Activated naive CD4-positive, alpha-beta T cell treated with anti-CD3 and anti-CD28 coated beads for 36 hours (primary cell): ENCODE data around the gene TMEM179B. TPM values are rescaled to one million over a fixed set of nuclear protein-coding genes. Genes with fewer than 3 reads are reported as not detected.
"Not testable (repeated sequence)": the region's sequence is repeated elsewhere in the genome, so short reads cannot be mapped to it uniquely, and the experiment has no call there.

Experiments used
- CTCF ChIA-PET: fragments of 350-600 bp; sonication (Branson Sonifier 250); formaldehyde crosslinking; loops from one replicate; lab custom pipeline; 2021; ENCODE audit warnings: antibody characterized with exemption; lab: Charles Lee
- DNase-seq: peaks from one replicate; pipeline ENCODE4 v3.0.0-alpha.2; 2020
- H3K27ac Mint-ChIP-seq: one replicate; pipeline ENCODE4 v1.8.0; 2021; ENCODE audit warnings: mild to moderate bottlenecking, mixed read lengths
- H3K27me3 Mint-ChIP-seq: one replicate; pipeline ENCODE4 v1.8.0; 2021; ENCODE audit warnings: low read depth, mixed read lengths
- H3K36me3 Mint-ChIP-seq: one replicate; pipeline ENCODE4 v1.8.0; 2021; ENCODE audit warnings: low read depth, mixed read lengths
- H3K4me1 Mint-ChIP-seq: one replicate; pipeline ENCODE4 v1.8.0; 2021; ENCODE audit warnings: low read depth, mixed read lengths
- H3K4me3 Mint-ChIP-seq: one replicate; pipeline ENCODE4 v1.8.0; 2021; ENCODE audit warnings: mild to moderate bottlenecking, moderate library complexity, mixed read lengths
- H3K9me3 Mint-ChIP-seq: one replicate; pipeline ENCODE4 v1.8.0; 2021; ENCODE audit warnings: mixed read lengths
- intact Hi-C: fragments of 100-400 bp; cut with micrococcal nuclease; formaldehyde crosslinking; loops from one replicate; pipeline ENCODE4 v1.15.1; 2023
- total RNA-seq, 2 experiments: library from RNA; stranded (reverse); gene quantifications; one replicate each; pipeline ENCODE4 v1.2.3, GENCODE V29; 2021

TMEM179B gene
- total RNA-seq, 2 experiments from 2014 or later: 13.9 to 15.2 TPM

GRCh38 chr11:62816557-62816956 is 29.4 kb downstream of the TMEM179B start:
- intact Hi-C loops: no loop called here
- peaks cover 2% of the 10 kb centered on the region for H3K4me1 Mint-ChIP-seq
- no peaks in the 10 kb centered on the region for H3K9me3 Mint-ChIP-seq
- no peak overlapping the region for H3K4me3 Mint-ChIP-seq
- no peak overlapping the region for H3K27ac Mint-ChIP-seq
- peaks cover 11% of the 10 kb centered on the region for H3K36me3 Mint-ChIP-seq
- no peaks in the 10 kb centered on the region for H3K27me3 Mint-ChIP-seq
- CTCF ChIA-PET: interaction anchor here (0.9 to 1.7 kb wide), 3 partner anchors 69 to 137 kb away, joined by 4 read pairs; no protein-coding TSS in a partner anchor
- no peak for DNase-seq

GRCh38 chr11:62817129-62817528 is 29.9 kb downstream of the TMEM179B start:
- CTCF ChIA-PET: interaction anchor here (0.9 to 1.7 kb wide), 2 partner anchors 123 to 137 kb away, joined by 4 read pairs; no protein-coding TSS in a partner anchor
- H3K9me3 Mint-ChIP-seq: no peaks in the 10 kb centered on the region
- no peak for DNase-seq
- no peak overlapping the region for H3K27ac Mint-ChIP-seq
- H3K4me3 Mint-ChIP-seq: no peak overlapping the region
- intact Hi-C loops: no loop called here
- peaks cover 11% of the 10 kb centered on the region for H3K36me3 Mint-ChIP-seq
- H3K27me3 Mint-ChIP-seq: no peaks in the 10 kb centered on the region
- H3K4me1 Mint-ChIP-seq: peaks cover 2% of the 10 kb centered on the region

- CTCF ChIA-PET: interaction anchor here (0.6 to 1.7 kb wide), 4 partner anchors 13 to 37 kb away, joined by 3 to 5 read pairs (median 3); no protein-coding TSS in a partner anchor
- H3K27me3 Mint-ChIP-seq: no peaks in the 10 kb centered on the region
- H3K36me3 Mint-ChIP-seq: peaks cover 21% of the 10 kb centered on the region
- H3K27ac Mint-ChIP-seq: no peak overlapping the region
- intact Hi-C loops: no loop called here
- H3K9me3 Mint-ChIP-seq: no peaks in the 10 kb centered on the region
- peaks cover 2% of the 10 kb centered on the region for H3K4me1 Mint-ChIP-seq
- no peak overlapping the region for H3K4me3 Mint-ChIP-seq
- DNase-seq: no peak
These were observed 36.5 kb downstream of the TMEM179B start for GRCh38 chr11:62823677-62824076.

GRCh38 chr11:62828130-62828529 is 40.9 kb downstream of the TMEM179B start:
- DNase-seq, H3K4me3 Mint-ChIP-seq, H3K9me3 Mint-ChIP-seq, H3K27ac Mint-ChIP-seq, intact Hi-C loops, H3K27me3 Mint-ChIP-seq: not testable (repeated sequence)
- CTCF ChIA-PET: interaction anchor here (1.0 to 1.9 kb wide), 4 partner anchors 12 to 101 kb away, joined by 3 to 9 read pairs (median 4); partner anchors contain the start of genes HNRNPUL2 and TMEM179B
- H3K36me3 Mint-ChIP-seq: peaks cover 15% of the 10 kb centered on the region
- peaks cover 19% of the 10 kb centered on the region for H3K4me1 Mint-ChIP-seq

- H3K27ac Mint-ChIP-seq: peak overlapping the region; percentile 100
- peaks cover 40% of the 10 kb centered on the region for H3K4me1 Mint-ChIP-seq
- intact Hi-C loops: loop anchor here (1.0 kb wide), 4 partner anchors 8 to 104 kb away; partner anchors contain the start of genes HNRNPUL2, TMEM179B, TMEM223 and WDR74
- H3K9me3 Mint-ChIP-seq: no peaks in the 10 kb centered on the region
- CTCF ChIA-PET: interaction anchor here (0.6 to 1.8 kb wide), 3 partner anchors 37 to 45 kb away, joined by 3 to 12 read pairs (median 5); no protein-coding TSS in a partner anchor
- peak; percentile 23 for DNase-seq
- H3K36me3 Mint-ChIP-seq: peaks cover 19% of the 10 kb centered on the region
- peak overlapping the region; percentile 99 for H3K4me3 Mint-ChIP-seq
- no peaks in the 10 kb centered on the region for H3K27me3 Mint-ChIP-seq
These were observed 43.8 kb downstream of the TMEM179B start for GRCh38 chr11:62830904-62831519.

GRCh38 chr11:62831520-62832335 is 44.5 kb downstream of the TMEM179B start, which contains the start of gene STX5:
STX5 (minus strand) TSS chr11:62832051; CDS start chr11:62831243, 808 bp downstream.
- H3K36me3 Mint-ChIP-seq: peaks cover 23% of the 10 kb centered on the region
- intact Hi-C loops: loop anchor here (1.0 kb wide), 6 partner anchors 8 to 104 kb away; partner anchors contain the start of genes HNRNPUL2, NXF1, TMEM179B and TMEM223
- no peaks in the 10 kb centered on the region for H3K9me3 Mint-ChIP-seq
- CTCF ChIA-PET: interaction anchor here (0.6 to 1.8 kb wide), 5 partner anchors 10 to 177 kb away, joined by 3 to 12 read pairs (median 3); no protein-coding TSS in a partner anchor
- peak within 1 kb of the TSS; percentile 100 for H3K27ac Mint-ChIP-seq
- peaks cover 47% of the 10 kb centered on the region for H3K4me1 Mint-ChIP-seq
- H3K27me3 Mint-ChIP-seq: no peaks in the 10 kb centered on the region
- peak; percentile 100 for DNase-seq
- H3K4me3 Mint-ChIP-seq: peak within 1 kb of the TSS; percentile 99

GRCh38 chr11:62832336-62833234 is 45.4 kb downstream of the TMEM179B start, which contains the start of gene TEX54:
TEX54 (minus strand) TSS chr11:62832841.
- H3K36me3 Mint-ChIP-seq: peaks cover 28% of the 10 kb centered on the region
- H3K27me3 Mint-ChIP-seq: no peaks in the 10 kb centered on the region
- CTCF ChIA-PET: interaction anchor here (0.8 to 1.8 kb wide), 3 partner anchors 9 to 46 kb away, joined by 3 to 12 read pairs (median 3); no protein-coding TSS in a partner anchor
- H3K4me3 Mint-ChIP-seq: peak within 1 kb of the TSS; percentile 99
- H3K4me1 Mint-ChIP-seq: peaks cover 51% of the 10 kb centered on the region
- intact Hi-C loops: loop anchor here (1.0 kb wide), 2 partner anchors 27 to 49 kb away; partner anchors contain the start of gene NXF1
- no peak for DNase-seq
- peak within 1 kb of the TSS; percentile 100 for H3K27ac Mint-ChIP-seq
- no peaks in the 10 kb centered on the region for H3K9me3 Mint-ChIP-seq

GRCh38 chr11:62835336-62835735 is 48.1 kb downstream of the TMEM179B start:
- H3K36me3 Mint-ChIP-seq: peaks cover 37% of the 10 kb centered on the region
- no peak overlapping the region for H3K4me3 Mint-ChIP-seq
- CTCF ChIA-PET: interaction anchor here (0.6 to 3.3 kb wide), 2 partner anchors 49 to 567 kb away, joined by 4 to 15 read pairs; partner anchors contain the start of gene TMEM179B
- peaks cover 53% of the 10 kb centered on the region for H3K4me1 Mint-ChIP-seq
- no peak for DNase-seq
- no peaks in the 10 kb centered on the region for H3K27me3 Mint-ChIP-seq
- no peaks in the 10 kb centered on the region for H3K9me3 Mint-ChIP-seq
- H3K27ac Mint-ChIP-seq: peak overlapping the region; percentile 7
- intact Hi-C loops: no loop called here

- H3K36me3 Mint-ChIP-seq: peaks cover 32% of the 10 kb centered on the region
- intact Hi-C loops: loop anchor here (1.0 kb wide), 5 partner anchors 8 to 78 kb away; partner anchors contain the start of genes NXF1, POLR2G, TAF6L and TMEM179B
- CTCF ChIA-PET: interaction anchor here (0.8 to 2.8 kb wide), 5 partner anchors 12 to 415 kb away, joined by 3 to 13 read pairs (median 5); partner anchors contain the start of gene TMEM179B
- H3K4me1 Mint-ChIP-seq: peaks cover 41% of the 10 kb centered on the region
- no peak within 1 kb of the TSS for H3K27ac Mint-ChIP-seq
- peak; percentile 97 for DNase-seq
- H3K9me3 Mint-ChIP-seq: no peaks in the 10 kb centered on the region
- H3K27me3 Mint-ChIP-seq: no peaks in the 10 kb centered on the region
- no peak within 1 kb of the TSS for H3K4me3 Mint-ChIP-seq
These were observed 52.1 kb downstream of the TMEM179B start, which contains the start of gene WDR74 for GRCh38 chr11:62839050-62839945. WDR74 (minus strand) TSS chr11:62839590; CDS start chr11:62839570, 20 bp downstream.
